Stimulated activated CD8-positive, alpha-beta memory T cell treated with anti-CD3 and anti-CD28 coated beads, Interleukin-7, amount 100 ng/mL, for 48 hours (primary cell): ENCODE results near the gene LRRC8D.
A peak's percentile ranks its signal among the peaks of the same experiment; 100 is the strongest.

ENCODE experiments used
- DNase-seq, 2 donors: peaks; one replicate each; pipeline ENCODE4 v3.0.0-alpha.2; 2020; ENCODE audit warnings: low read depth in 1 of 2; ENCODE audit errors: extremely low read depth in 1 of 2

Gene LRRC8D

GRCh38 chr1:89832496-89833127 is 11.8 kb downstream of the LRRC8D start:
- no peak for DNase-seq

DNA sequence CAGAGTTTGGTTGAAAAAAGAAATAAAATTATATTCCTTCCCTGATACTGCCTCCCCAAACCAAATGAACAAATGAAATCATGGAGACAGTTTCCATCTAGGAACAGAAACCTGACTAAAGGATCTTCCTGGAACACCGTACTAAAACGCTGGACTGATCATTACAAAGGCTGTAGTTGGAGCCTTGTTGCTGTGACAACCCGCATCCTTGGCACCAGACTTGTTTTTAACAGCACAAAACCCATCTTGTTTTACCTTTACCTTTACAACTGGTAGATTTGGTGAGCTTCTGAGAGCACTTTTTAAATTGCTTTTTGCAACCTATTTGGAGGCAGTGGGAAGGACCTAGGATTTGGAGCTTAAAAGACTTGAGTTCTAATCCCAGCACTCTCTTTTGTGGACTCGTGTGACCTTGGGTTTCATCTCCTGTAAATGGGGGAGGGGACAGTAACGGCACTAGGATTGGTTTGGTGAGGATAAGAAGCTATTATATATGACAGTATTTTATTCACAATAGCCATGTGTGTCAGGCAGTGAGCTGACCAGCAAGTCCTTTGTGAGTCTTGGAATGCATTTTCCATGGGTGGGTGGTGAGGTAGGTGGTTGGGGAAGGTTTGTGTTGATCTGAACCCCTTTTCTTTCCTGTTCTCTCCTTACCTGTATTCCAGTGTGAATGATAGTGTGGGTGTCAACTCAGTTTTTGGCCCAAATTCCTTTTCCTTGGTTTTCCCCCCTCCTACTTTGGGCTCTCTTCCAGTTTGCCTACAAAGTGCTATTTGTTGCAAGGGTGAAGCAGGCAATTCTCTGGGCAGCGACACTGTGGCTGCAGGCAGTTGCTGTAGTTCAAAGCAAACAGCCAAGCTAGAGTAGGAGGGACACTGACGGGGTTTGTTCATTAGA is 12.6 kb downstream of the LRRC8D start:
- no peak for DNase-seq

DNA sequence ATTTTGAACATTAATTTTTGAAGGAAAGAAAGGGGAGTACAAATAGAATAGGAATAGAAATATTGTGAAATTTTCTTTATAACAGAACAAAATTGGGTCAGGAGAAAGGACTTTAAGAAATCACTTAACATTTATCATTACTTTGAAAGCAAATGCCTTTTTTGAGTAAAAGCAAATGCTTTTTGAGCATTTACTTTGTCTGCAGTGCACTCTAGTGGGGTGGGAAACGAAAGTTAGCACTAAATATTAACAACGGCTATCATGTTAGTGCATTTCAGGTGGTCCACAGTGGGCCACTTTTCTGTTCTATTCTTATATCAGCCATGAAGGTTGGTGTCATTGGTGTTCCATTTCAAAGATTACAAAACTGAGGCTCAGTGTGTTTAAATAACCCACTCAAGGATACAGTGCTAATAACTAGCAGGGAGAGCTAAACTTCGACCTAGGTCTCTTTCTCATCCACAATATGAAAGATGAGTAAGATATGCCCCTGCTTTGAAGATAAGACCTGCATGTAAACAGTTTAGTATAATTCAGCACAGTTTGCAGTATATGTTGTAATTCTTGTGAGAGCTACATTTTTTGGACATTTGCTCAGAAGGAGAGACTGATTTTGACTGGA is 13.4 kb downstream of the LRRC8D start:
- no peak for DNase-seq

GRCh38 chr1:89836252-89837035 is 15.6 kb downstream of the LRRC8D start:
- DNase-seq = no peak

GRCh38 chr1:89837036-89837481 is 16.2 kb downstream of the LRRC8D start:
- no peak for DNase-seq

DNA sequence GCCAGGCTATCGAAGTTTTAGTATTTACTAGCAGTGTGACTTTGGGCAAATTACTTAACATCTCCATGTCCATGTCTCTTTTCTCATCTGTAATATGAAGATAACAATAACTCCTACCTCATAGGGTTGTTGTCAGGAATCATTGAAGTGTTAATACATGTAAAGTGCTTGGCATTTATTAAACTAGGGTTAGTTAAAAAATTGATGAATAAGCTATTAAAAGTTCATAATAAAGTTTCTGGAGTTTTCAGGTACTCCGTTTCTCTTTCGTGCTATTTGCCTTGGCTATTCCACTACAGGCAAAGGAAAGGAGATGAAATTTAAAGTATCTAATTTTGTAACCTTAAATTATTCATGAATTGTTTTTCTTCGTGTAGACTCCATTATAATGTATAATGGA is 16.7 kb downstream of the LRRC8D start:
- no peak for DNase-seq

DNA sequence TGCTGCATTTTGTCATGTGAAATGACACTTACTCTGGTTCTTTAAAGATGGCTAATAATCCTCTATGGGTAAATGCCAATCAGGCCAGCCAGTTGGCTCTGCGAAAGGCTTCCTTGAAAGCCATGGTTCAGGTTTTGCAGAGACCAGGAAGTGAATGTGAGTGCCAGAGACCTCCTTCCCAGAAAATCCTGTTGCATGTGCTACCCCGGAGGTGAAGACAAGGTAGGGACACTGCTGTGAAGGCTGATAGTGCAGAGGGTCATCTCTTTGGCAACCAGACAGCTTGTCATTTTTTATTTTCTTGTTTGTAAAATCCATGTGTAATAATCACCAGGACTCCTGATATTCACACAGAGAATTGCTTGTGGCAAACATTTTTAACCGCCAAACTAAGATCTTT is 18.7 kb downstream of the LRRC8D start:
- no peak for DNase-seq

GRCh38 chr1:89841507-89841906 is 20.7 kb downstream of the LRRC8D start:
- no peak for DNase-seq

DNA sequence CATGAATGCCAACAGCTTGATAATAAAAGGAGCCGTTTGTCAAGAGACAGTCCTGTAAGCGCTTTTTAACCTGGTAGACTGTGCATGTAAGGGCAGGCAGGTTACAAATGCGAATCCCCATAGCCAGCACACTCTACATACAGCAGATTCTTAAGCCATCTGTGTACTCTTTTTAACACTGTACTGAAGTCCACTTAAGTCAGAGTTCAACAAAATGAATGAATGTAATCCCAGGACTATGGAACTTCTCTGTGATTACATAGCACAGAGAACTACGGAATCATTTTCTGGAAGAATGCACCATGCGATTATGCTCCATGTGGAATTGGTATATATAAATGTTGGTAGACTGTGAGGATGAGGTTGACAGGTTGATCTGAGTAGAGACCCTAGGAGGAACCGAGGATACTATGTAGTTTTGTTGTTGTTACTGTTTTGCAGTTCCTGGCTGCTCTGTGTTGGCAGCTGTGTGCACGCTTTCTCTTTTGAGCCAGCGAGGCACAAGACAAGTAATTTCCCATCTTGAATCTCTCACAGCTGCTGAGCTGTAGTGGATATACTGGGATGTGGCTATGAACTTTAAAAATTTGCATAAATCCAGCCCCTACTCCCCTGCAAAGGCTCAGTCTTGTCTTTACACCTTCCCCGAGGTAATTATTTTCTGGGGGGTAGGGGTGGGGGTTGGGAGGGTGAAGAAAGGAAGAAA is 21.9 kb downstream of the LRRC8D start:
- DNase-seq = no peak

DNA sequence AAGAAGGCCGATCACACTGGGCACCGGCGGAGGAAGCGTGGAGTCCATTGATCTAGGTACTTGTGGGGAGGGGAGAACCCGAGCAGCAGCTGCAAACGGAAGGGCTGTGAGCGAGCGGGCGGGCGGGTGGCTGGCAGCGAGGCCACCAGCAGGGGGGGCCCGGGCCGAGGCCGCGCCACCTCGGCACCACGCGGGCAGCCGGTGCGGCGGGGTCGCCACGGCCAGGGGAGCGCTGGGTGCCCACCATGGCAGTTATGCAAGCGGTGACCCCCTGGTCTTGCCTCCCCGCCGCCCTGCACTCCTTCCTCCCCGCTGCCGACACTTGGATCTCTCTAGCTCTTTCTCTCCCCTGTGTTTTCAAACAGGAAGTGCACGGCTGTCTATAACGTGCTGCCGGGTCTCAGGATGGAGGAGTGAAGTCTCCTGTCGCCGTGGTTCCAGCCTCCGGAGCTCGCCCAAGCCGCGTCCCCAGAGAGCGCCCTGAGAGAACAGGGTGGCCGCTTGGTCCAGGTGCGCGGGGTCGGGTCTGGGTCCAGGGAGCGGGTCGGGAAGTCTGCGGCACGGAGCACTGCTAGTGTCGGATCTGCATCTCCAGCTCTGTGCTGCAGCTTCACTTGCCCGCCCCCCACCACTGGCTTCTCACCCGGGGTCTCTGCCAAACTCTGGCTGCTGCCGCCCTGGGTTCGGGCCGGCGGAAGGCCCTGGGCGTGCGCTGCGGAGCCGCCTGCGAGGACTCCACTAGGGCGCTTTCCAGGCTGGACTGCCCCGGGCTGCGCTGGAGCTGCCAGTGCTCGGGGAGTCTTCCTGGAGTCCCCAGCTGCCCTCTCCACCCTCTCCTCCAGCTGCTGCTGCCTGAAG is 22.7 kb downstream of the LRRC8D start:
- DNase-seq = peak; percentile 71 to 72

GRCh38 chr1:89844241-89844807 is 23.5 kb downstream of the LRRC8D start:
- peak in 1 of 2 donors; percentile 20 for DNase-seq

GRCh38 chr1:89844860-89845259 is 24.0 kb downstream of the LRRC8D start:
- no peak for DNase-seq

DNA sequence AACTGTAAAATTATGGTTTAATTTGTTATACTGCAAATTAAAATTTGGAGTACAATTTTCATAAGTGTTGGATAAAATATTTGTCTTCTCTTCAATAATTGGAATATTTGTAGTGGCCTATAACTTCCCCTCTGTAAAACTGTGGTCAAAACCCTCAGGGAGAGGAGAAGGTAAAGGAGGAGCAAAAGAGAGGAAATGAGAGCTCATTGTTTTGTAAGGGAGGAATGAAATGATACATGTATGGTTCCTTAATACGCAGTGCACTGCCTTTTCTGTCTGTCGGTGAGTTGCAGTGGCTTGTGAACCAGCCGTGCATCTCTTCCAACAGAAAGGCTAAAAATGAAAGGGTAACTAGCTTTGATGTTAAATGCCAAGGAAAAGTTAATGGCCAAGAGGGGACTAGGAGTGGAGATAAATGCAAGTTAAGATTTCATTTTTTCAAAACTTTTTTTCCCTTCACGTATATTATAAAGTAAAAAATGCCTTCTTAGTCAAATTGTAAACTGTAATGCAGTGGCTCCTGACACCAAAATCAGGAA is 26.4 kb downstream of the LRRC8D start:
- DNase-seq = no peak

GRCh38 chr1:89850844-89851415 is 30.1 kb downstream of the LRRC8D start:
- no peak for DNase-seq

GRCh38 chr1:89854140-89854539 is 33.3 kb downstream of the LRRC8D start:
- no peak for DNase-seq

DNA sequence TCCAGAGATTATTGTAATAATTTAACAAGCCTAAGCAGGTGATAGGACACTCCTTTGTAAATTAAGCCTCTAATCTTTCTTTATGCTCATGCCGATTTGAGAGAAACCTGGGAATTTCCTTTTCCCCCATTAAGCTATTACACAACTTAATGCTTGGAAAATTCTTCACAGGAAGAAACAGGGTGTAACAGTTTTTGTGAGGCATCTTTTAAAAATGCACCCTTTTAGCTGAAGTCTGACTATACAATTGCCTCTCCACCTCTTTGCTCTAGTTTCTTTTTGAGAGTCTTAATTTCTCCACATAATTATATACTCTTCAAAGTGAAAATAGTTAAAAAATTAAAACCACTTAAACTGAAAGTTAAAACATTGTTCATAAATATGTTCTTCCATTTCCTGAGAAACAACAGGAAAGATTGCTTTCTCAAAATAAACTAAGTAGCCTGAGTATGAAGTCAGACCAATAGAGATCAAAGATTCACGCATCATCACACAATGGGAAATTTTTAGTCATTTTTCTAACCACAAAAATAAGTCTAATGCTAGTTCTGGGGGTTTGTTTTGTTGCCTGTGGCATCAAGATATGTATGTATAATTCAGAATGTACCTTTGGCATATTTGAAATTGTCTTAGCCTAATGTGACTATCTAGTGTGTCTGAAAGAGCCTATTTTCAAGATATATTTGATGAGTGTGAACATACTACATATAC is 34.7 kb downstream of the LRRC8D start:
- no peak for DNase-seq

DNA sequence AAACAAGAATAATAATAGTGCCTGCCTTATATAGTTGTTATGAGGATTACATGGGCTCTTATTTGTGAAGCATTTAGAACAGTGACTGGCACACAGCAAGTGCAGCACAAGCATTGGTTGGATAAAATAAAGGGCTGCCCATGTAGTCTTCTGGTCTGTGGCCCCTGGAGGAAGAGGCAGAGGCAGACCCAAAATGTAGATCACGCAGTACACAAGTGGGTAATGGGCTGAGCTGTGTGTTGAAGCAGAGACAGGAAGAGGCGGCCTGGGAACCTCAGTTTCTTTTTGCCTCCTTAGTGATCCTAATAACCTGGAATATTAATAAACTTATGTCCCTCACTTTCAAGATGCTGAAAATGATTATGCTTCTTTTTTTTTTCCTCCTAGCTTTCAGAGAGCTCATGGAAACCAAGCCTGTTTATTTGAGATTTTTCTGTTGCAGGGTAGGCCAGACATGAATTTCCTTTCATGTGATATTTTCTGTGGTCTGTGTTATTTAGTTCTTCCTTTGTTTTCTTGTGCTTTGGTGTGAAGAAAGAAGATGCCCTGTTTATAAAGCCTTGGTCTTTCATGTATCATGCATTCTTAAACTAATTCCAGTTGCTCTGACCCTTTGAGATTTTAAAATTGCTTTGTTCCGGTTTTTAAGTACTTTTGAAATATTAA is 42.5 kb downstream of the LRRC8D start:
- DNase-seq = no peak
